ENCODE measurements around the gene CENPC.
A peak's percentile ranks its signal among the peaks of the same experiment; 100 is the strongest.
"Not testable (repeated sequence)": the region's sequence is repeated elsewhere in the genome, so short reads cannot be mapped to it uniquely, and the experiment has no call there.

CENPC gene

DNA sequence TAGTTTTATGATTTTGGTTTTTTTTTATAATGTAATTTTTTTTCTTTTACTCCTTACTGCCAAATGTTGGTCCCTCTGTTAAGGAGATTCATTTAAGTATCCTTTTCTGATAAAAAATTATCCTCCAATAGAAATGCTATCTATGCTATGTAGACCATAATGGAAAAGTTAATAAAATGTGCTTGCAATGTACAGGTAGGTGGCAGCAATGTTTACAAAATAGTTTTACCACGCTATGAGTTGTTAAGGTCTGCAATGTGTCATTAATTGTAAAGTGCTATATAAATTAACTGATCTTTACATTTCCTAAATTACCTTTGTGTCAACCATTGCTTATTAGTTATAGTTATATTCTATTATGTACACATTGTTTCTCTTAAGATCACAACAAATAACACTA is 3.8 kb upstream of the CENPC start:
- no peak for DNase-seq

GRCh38 chr4:67546971-67547370 is 1.7 kb upstream of the CENPC start:
- DNase-seq = peak; percentile 34

DNA sequence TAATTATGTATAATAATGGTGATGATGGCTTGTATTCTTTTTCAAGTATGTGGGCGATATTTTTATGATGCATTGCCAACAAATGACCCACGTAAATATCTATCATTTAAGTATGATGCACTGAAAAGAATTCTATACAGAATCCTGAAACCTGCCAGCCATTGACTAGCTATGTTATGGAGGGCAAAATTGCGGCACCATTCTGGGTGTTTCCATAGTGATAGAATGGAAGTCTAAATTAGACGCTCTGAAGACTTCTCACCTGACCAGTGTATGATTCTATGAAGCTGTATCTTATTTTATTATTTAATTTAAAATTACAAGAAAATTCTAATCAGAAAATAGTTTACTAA is 677 bp upstream of the CENPC start:
- no peak for DNase-seq

DNA sequence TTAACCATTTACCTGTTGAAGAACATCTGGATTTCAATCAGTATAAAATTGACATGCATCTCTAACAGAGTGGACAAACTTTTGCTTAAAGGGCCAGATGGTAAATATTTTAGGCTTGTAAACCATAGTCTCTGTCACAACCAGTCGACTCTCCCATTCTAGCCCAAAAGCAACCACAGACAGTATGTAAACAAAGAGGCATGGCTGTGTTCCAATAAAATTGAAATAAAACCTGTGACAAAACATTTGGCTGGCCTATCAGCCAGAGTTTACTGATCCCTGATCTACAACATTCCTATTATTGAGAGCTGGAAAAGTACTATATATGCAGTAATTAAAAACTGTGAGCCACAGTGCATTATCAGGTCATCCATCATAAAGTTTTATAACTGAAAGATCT is 3.2 kb downstream of the CENPC start:
- no peak for DNase-seq

- DNase-seq = no peak
Measured at GRCh38 chr4:67539830-67540229, 5.5 kb downstream of the CENPC start.

- DNase-seq = no peak
Measured at GRCh38 chr4:67535280-67535840, 9.9 kb downstream of the CENPC start.

- no peak for DNase-seq
Measured at GRCh38 chr4:67533112-67533511, 12.2 kb downstream of the CENPC start.

- not testable (repeated sequence) for DNase-seq
Measured at GRCh38 chr4:67532397-67532796, 12.9 kb downstream of the CENPC start.

DNA sequence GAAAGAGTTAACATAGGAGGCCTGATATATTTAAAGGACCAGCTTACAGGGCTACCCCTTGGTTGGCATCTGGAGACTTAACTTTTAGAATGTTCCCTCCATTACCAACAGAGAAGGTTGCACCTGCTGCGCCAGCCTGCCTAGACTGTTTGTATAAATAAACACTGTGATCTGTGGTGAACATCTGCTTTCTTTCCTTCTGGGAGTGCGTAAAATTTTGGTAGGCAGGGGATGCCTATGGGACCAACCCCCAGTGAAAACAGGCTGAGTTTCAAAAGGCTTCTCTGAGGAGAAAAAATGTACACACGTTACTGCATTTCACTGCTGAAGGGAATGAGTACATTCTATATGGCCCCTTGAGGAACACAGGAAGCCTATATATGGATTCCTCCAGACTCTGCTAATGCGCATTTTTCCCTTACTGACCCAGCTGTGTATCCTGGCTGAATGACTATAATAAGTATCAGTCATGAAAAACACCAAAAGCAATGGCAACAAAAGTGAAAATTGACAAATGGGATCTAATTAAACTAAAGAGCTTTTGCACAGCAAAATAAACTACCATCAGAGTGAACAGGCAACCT is 13.8 kb downstream of the CENPC start:
- no peak for DNase-seq

- not testable (repeated sequence) for DNase-seq
Measured at GRCh38 chr4:67524140-67524539, 21.2 kb downstream of the CENPC start.

GRCh38 chr4:67522851-67523671 is 22.2 kb downstream of the CENPC start:
- no peak for DNase-seq

- no peak for DNase-seq
Measured at GRCh38 chr4:67522230-67522629, 23.1 kb downstream of the CENPC start.

DNA sequence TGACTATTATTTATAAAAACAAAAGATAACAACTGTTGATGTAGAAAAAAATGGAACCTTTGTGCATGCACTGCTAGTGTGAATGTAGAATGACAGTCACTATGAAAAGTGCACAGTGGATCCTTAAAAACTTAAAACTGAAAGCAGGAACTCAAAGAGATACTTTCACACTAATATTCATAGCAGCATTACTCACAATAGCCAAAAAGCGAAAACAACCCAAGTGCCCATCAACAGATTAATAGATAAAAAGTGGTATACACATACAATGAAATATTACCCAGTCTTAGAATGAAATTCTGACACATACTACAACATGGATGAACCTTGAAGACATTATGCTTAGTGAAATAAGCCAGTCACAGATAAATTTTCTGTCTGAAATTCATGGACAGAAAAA is 23.8 kb downstream of the CENPC start:
- DNase-seq = no peak

DNA sequence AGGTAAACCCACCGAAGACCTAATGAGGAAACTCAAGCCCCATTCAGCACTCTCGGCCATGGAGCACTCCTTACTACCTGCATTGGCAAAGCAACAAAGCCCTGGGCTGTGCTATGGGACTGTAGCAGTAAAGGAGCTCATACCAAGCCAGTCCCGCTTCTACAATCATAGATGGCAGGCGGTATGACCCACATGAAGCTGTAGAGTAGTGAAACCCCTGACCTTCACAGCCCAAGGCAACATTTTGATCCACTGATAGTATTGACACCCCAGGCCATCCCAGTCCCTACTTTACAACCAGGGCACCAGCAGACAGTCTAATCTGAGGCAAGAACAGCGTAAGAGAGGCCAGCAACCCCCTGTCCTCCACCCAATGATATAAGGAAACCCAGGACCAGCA is 25.2 kb downstream of the CENPC start:
- no peak for DNase-seq

DNA sequence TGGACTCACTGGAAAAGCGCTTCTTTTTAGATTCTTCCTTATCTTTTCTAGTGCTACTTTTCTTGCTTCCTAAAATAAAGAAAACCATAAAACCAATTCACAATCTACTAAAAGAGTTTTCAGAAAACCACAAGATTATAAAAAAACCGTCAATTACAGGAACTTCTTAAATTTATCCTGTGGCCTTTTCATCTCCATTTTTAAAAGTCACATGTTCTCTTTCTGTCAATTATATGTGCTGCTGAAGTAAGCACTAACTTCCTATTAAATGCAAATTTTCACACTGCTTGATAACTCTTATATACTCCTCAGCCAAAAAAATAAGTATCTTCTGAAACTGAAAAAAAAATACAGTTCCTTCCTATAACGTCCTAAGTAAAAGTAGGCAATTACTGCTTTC is 32.8 kb downstream of the CENPC start:
- no peak for DNase-seq

DNA sequence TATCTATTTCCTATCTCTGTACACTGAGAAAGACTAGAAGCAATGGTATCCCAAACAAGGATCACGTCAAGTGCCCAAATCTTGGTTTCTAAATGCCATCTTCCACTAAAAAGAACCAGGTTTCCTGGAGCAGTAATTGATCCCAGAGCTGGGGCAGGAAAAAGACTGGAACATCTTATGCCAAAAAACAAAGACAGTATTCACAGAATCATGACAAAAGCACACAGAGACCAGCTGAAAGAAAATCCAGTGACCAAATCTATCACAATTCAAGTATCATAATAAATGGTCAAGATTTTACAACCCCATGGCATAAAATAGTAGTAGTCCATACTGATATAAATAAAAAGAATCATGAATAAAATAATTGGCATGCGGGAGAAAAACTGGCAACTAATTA is 44.9 kb downstream of the CENPC start:
- peak; percentile 8 for DNase-seq

- no peak for DNase-seq
Measured at GRCh38 chr4:67499799-67500198, 45.5 kb downstream of the CENPC start.

- no peak for DNase-seq
Measured at GRCh38 chr4:67483868-67484602, 61.3 kb downstream of the CENPC start.

GRCh38 chr4:67480810-67481209 is 64.5 kb downstream of the CENPC start:
- DNase-seq = no peak

GRCh38 chr4:67475155-67475554 is 70.1 kb downstream of the CENPC start:
- no peak for DNase-seq

- DNase-seq = no peak
Measured at GRCh38 chr4:67470871-67471270, 74.4 kb downstream of the CENPC start.

DNA sequence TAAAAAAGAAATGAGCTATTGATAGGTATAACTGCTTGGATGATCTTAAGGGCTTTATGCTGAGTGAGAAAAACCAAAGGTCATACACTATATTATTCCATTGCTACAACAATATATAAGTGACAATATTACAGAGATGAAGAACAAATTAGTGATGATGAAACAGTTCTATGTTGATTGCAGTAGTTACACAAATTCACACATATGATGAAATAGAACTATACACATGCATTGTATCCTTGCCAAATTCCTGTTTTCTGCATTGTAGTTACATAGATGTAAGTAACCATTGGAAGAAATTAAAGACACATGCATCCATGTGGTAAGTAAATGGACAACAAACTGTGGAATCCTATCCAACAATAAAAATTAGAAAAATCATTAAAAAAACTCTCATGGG is 76.5 kb downstream of the CENPC start:
- DNase-seq = no peak

- no peak for DNase-seq
Measured at GRCh38 chr4:67466751-67467150, 78.6 kb downstream of the CENPC start.

GRCh38 chr4:67465763-67466052 is 79.6 kb downstream of the CENPC start:
- DNase-seq = no peak

Measured in midbrain (tissue), 1 donor.